SW480 (cell line): ENCODE results near the gene SWAP70.

Experiments
- DNase-seq: peaks from one replicate; pipeline ENCODE4 v3.0.0-alpha.2; 2016; ENCODE audit warnings: low spot score

The SWAP70 gene

GRCh38 chr11:9651899-9652748 is 11.8 kb upstream of the SWAP70 start:
- no peak for DNase-seq

- no peak for DNase-seq
These were observed 10.0 kb upstream of the SWAP70 start for GRCh38 chr11:9653871-9654270.

- DNase-seq = no peak
These were observed 7.0 kb upstream of the SWAP70 start for GRCh38 chr11:9656864-9657263.

GRCh38 chr11:9657531-9657930 is 6.3 kb upstream of the SWAP70 start:
- DNase-seq = no peak

GRCh38 chr11:9660886-9661285 is 3.0 kb upstream of the SWAP70 start:
- no peak for DNase-seq

GRCh38 chr11:9662273-9662672 is 1.6 kb upstream of the SWAP70 start:
- no peak for DNase-seq

GRCh38 chr11:9664276-9665171 is 647 bp downstream of the SWAP70 start:
- DNase-seq = peak; percentile 65

- DNase-seq = no peak
These were observed 1.9 kb downstream of the SWAP70 start for GRCh38 chr11:9665749-9666148.

- no peak for DNase-seq
These were observed 6.1 kb downstream of the SWAP70 start for GRCh38 chr11:9669954-9670353.

- DNase-seq = no peak
These were observed 8.5 kb downstream of the SWAP70 start for GRCh38 chr11:9672288-9672916.

GRCh38 chr11:9672918-9673317 is 9.0 kb downstream of the SWAP70 start:
- no peak for DNase-seq

- DNase-seq = no peak
These were observed 11.8 kb downstream of the SWAP70 start for GRCh38 chr11:9675691-9676090.

GRCh38 chr11:9677951-9678350 is 14.1 kb downstream of the SWAP70 start:
- DNase-seq = no peak

GRCh38 chr11:9678576-9678975 is 14.7 kb downstream of the SWAP70 start:
- DNase-seq = no peak

- DNase-seq = no peak
These were observed 16.2 kb downstream of the SWAP70 start for GRCh38 chr11:9680028-9680427.

GRCh38 chr11:9681583-9682372 is 17.9 kb downstream of the SWAP70 start:
- no peak for DNase-seq

- no peak for DNase-seq
These were observed 24.0 kb downstream of the SWAP70 start for GRCh38 chr11:9687711-9688477.

GRCh38 chr11:9688716-9689511 is 25.0 kb downstream of the SWAP70 start:
- DNase-seq = no peak

- no peak for DNase-seq
These were observed 25.8 kb downstream of the SWAP70 start for GRCh38 chr11:9689721-9690120.

GRCh38 chr11:9691865-9692264 is 28.0 kb downstream of the SWAP70 start:
- DNase-seq = peak; percentile 22
